HS-27A (cell line): Measurements from ENCODE around the gene NALCN.

Experiments
- DNase-seq: peaks from one replicate; pipeline ENCODE4 v3.0.0-alpha.2; 2012; ENCODE audit warnings: low read depth, missing footprints

Gene NALCN

GRCh38 chr13:101025519-101025918, 390.8 kb downstream of the NALCN start:
- no peak for DNase-seq

- DNase-seq: no peak
Measured at GRCh38 chr13:101019126-101019525, 397.2 kb downstream of the NALCN start.

GRCh38 chr13:101018720-101019119, 397.6 kb downstream of the NALCN start:
- DNase-seq: peak; percentile 62

GRCh38 chr13:101017123-101017872, 399.0 kb downstream of the NALCN start:
- no peak for DNase-seq

GRCh38 chr13:101016475-101016874, 399.8 kb downstream of the NALCN start:
- DNase-seq: no peak

GRCh38 chr13:101013245-101013644, 403.1 kb downstream of the NALCN start:
- no peak for DNase-seq

GRCh38 chr13:101010100-101010499, 406.2 kb downstream of the NALCN start:
- DNase-seq: no peak

- DNase-seq: no peak
Measured at GRCh38 chr13:101007245-101007644, 409.1 kb downstream of the NALCN start.
